ENCODE data around the gene ADAMTS2.
"Not testable (repeated sequence)": the region's sequence is repeated elsewhere in the genome, so short reads cannot be mapped to it uniquely, and the experiment has no call there.

The ADAMTS2 gene

GRCh38 chr5:179294131-179294780 lies 51.0 kb downstream of the ADAMTS2 start:
- H3K27ac ChIP-seq (ENCODE audit: low read length), result no peak overlapping the region
- no peak overlapping the region for H3K9ac ChIP-seq (ENCODE audit: low read length)
- no peaks in the 10 kb centered on the region for H3K4me1 ChIP-seq (ENCODE audit: control insufficient read depth, low read depth, low read length)
- H3K9me3 ChIP-seq (ENCODE audit: control insufficient read depth, low read depth, low read length), result no peaks in the 10 kb centered on the region
- no peaks in the 10 kb centered on the region for H3K36me3 ChIP-seq (ENCODE audit: control insufficient read depth, low read depth, low read length)
- H3K4me3 ChIP-seq (ENCODE audit: low read length), result no peak overlapping the region
- no peaks in the 10 kb centered on the region for H3K27me3 ChIP-seq (ENCODE audit: control insufficient read depth, insufficient read depth, low read length)

GRCh38 chr5:179292681-179293635 lies 52.3 kb downstream of the ADAMTS2 start:
- Histone ChIP-seq H3K9ac (ENCODE audit: low read length) (no peak overlapping the region), H3K9me3 (ENCODE audit: control insufficient read depth, low read depth, low read length) (no peaks in the 10 kb centered on the region), H3K27ac (ENCODE audit: low read length) (no peak overlapping the region)

GRCh38 chr5:179292202-179292601 lies 53.1 kb downstream of the ADAMTS2 start:
- Histone ChIP-seq H3K9ac (ENCODE audit: low read length) (no peak overlapping the region), H3K4me1 (ENCODE audit: control insufficient read depth, low read depth, low read length) (no peaks in the 10 kb centered on the region), H3K9me3 (ENCODE audit: control insufficient read depth, low read depth, low read length) (no peaks in the 10 kb centered on the region), H3K27me3 (ENCODE audit: control insufficient read depth, insufficient read depth, low read length) (no peaks in the 10 kb centered on the region), H3K4me3 (ENCODE audit: low read length) (no peak overlapping the region), H3K36me3 (ENCODE audit: control insufficient read depth, low read depth, low read length) (no peaks in the 10 kb centered on the region), H3K27ac (ENCODE audit: low read length) (no peak overlapping the region)

More at GRCh38 chr5:179292681-179293635, 52.3 kb downstream of the ADAMTS2 start:
- Histone ChIP-seq H3K27me3 (ENCODE audit: control insufficient read depth, insufficient read depth, low read length) (no peaks in the 10 kb centered on the region), H3K4me3 (ENCODE audit: low read length) (no peak overlapping the region), H3K4me1 (ENCODE audit: control insufficient read depth, low read depth, low read length) (no peaks in the 10 kb centered on the region), H3K36me3 (ENCODE audit: control insufficient read depth, low read depth, low read length) (no peaks in the 10 kb centered on the region)

- Histone ChIP-seq H3K9ac (ENCODE audit: low read length) (no peak overlapping the region), H3K27me3 (ENCODE audit: control insufficient read depth, insufficient read depth, low read length) (no peaks in the 10 kb centered on the region), H3K9me3 (ENCODE audit: control insufficient read depth, low read depth, low read length) (no peaks in the 10 kb centered on the region), H3K27ac (ENCODE audit: low read length) (no peak overlapping the region), H3K4me1 (ENCODE audit: control insufficient read depth, low read depth, low read length) (no peaks in the 10 kb centered on the region), H3K4me3 (ENCODE audit: low read length) (no peak overlapping the region), H3K36me3 (ENCODE audit: control insufficient read depth, low read depth, low read length) (no peaks in the 10 kb centered on the region)
These were observed 54.4 kb downstream of the ADAMTS2 start for GRCh38 chr5:179290681-179291540.

- H3K27me3 ChIP-seq (ENCODE audit: control insufficient read depth, insufficient read depth, low read length), result no peaks in the 10 kb centered on the region
- no peak overlapping the region for H3K27ac ChIP-seq (ENCODE audit: low read length)
- H3K36me3 ChIP-seq (ENCODE audit: control insufficient read depth, low read depth, low read length), result no peaks in the 10 kb centered on the region
- H3K4me1 ChIP-seq (ENCODE audit: control insufficient read depth, low read depth, low read length), result no peaks in the 10 kb centered on the region
- no peaks in the 10 kb centered on the region for H3K9me3 ChIP-seq (ENCODE audit: control insufficient read depth, low read depth, low read length)
- no peak overlapping the region for H3K9ac ChIP-seq (ENCODE audit: low read length)
- no peak overlapping the region for H3K4me3 ChIP-seq (ENCODE audit: low read length)
These were observed 55.4 kb downstream of the ADAMTS2 start for GRCh38 chr5:179289756-179290385.

- Histone ChIP-seq H3K36me3 (ENCODE audit: control insufficient read depth, low read depth, low read length) (no peaks in the 10 kb centered on the region), H3K9ac (ENCODE audit: low read length) (no peak overlapping the region), H3K4me3 (ENCODE audit: low read length) (no peak overlapping the region), H3K27me3 (ENCODE audit: control insufficient read depth, insufficient read depth, low read length) (no peaks in the 10 kb centered on the region), H3K4me1 (ENCODE audit: control insufficient read depth, low read depth, low read length) (no peaks in the 10 kb centered on the region), H3K27ac (ENCODE audit: low read length) (no peak overlapping the region), H3K9me3 (ENCODE audit: control insufficient read depth, low read depth, low read length) (no peaks in the 10 kb centered on the region)
These were observed 56.5 kb downstream of the ADAMTS2 start for GRCh38 chr5:179288809-179289185.

GRCh38 chr5:179288101-179288808 lies 57.0 kb downstream of the ADAMTS2 start:
- H3K9ac ChIP-seq (ENCODE audit: low read length), result no peak overlapping the region
- H3K27me3 ChIP-seq (ENCODE audit: control insufficient read depth, insufficient read depth, low read length), result no peaks in the 10 kb centered on the region
- no peak overlapping the region for H3K4me3 ChIP-seq (ENCODE audit: low read length)
- no peaks in the 10 kb centered on the region for H3K4me1 ChIP-seq (ENCODE audit: control insufficient read depth, low read depth, low read length)
- no peak overlapping the region for H3K27ac ChIP-seq (ENCODE audit: low read length)
- no peaks in the 10 kb centered on the region for H3K9me3 ChIP-seq (ENCODE audit: control insufficient read depth, low read depth, low read length)
- H3K36me3 ChIP-seq (ENCODE audit: control insufficient read depth, low read depth, low read length), result no peaks in the 10 kb centered on the region

- H3K36me3 ChIP-seq (ENCODE audit: control insufficient read depth, low read depth, low read length), result no peaks in the 10 kb centered on the region
- H3K4me3 ChIP-seq (ENCODE audit: low read length), result no peak overlapping the region
- no peak overlapping the region for H3K27ac ChIP-seq (ENCODE audit: low read length)
- no peaks in the 10 kb centered on the region for H3K4me1 ChIP-seq (ENCODE audit: control insufficient read depth, low read depth, low read length)
- no peaks in the 10 kb centered on the region for H3K9me3 ChIP-seq (ENCODE audit: control insufficient read depth, low read depth, low read length)
- H3K27me3 ChIP-seq (ENCODE audit: control insufficient read depth, insufficient read depth, low read length), result no peaks in the 10 kb centered on the region
- H3K9ac ChIP-seq (ENCODE audit: low read length), result no peak overlapping the region
These were observed 57.6 kb downstream of the ADAMTS2 start for GRCh38 chr5:179287631-179288030.

GRCh38 chr5:179287071-179287470 lies 58.2 kb downstream of the ADAMTS2 start:
- Histone ChIP-seq H3K36me3 (ENCODE audit: control insufficient read depth, low read depth, low read length) (no peaks in the 10 kb centered on the region), H3K27me3 (ENCODE audit: control insufficient read depth, insufficient read depth, low read length) (no peaks in the 10 kb centered on the region), H3K4me3 (ENCODE audit: low read length) (no peak overlapping the region), H3K9me3 (ENCODE audit: control insufficient read depth, low read depth, low read length) (no peaks in the 10 kb centered on the region), H3K27ac (ENCODE audit: low read length) (no peak overlapping the region), H3K9ac (ENCODE audit: low read length) (no peak overlapping the region), H3K4me1 (ENCODE audit: control insufficient read depth, low read depth, low read length) (no peaks in the 10 kb centered on the region)

GRCh38 chr5:179285776-179286162 lies 59.5 kb downstream of the ADAMTS2 start:
- not testable (repeated sequence) for H3K27me3 ChIP-seq (ENCODE audit: control insufficient read depth, insufficient read depth, low read length); H3K4me3 ChIP-seq (ENCODE audit: low read length); H3K9me3 ChIP-seq (ENCODE audit: control insufficient read depth, low read depth, low read length); H3K9ac ChIP-seq (ENCODE audit: low read length); H3K27ac ChIP-seq (ENCODE audit: low read length); H3K4me1 ChIP-seq (ENCODE audit: control insufficient read depth, low read depth, low read length); H3K36me3 ChIP-seq (ENCODE audit: control insufficient read depth, low read depth, low read length)

All from iPS-18a (cell line).